RWPE2 (cell line): ENCODE measurements around the gene KLHL20.
"Not testable (repeated sequence)": the region's sequence is repeated elsewhere in the genome, so short reads cannot be mapped to it uniquely, and the experiment has no call there.

Experiments
- ATAC-seq: fragments of 200-7000 bp; cut with Tn5 transposase; 3 replicates; pipeline ENCODE4 v1.9.1; 2021; ENCODE audit warnings: low read depth
- DNase-seq: peaks from one replicate; pipeline ENCODE4 v3.0.0-alpha.2; 2020; ENCODE audit warnings: low spot score
- H3K27ac ChIP-seq: fragments of 450-650 bp; 2 replicates; pipeline ENCODE4 v1.5.1; 2017; ENCODE audit warnings: mild to moderate bottlenecking; ENCODE audit not compliant: poor library complexity, severe bottlenecking
- H3K27me3 ChIP-seq: fragments of 250-450 bp; sonication (Bioruptor Pico); 2 replicates; pipeline ENCODE4 v1.5.1; 2021; ENCODE audit warnings: mild to moderate bottlenecking, moderate library complexity; ENCODE audit not compliant: insufficient read depth, poor library complexity, severe bottlenecking
- H3K36me3 ChIP-seq: fragments of 250-450 bp; sonication (Bioruptor Pico); 2 replicates; pipeline ENCODE4 v1.5.1; 2020; ENCODE audit warnings: low read depth, mild to moderate bottlenecking, moderate library complexity
- H3K4me1 ChIP-seq: fragments of 250-450 bp; sonication (Bioruptor Pico); 2 replicates; pipeline ENCODE4 v1.5.1; 2021; ENCODE audit warnings: mild to moderate bottlenecking, moderate library complexity; ENCODE audit not compliant: insufficient read depth, poor library complexity, severe bottlenecking
- H3K4me3 ChIP-seq: fragments of 250-450 bp; sonication (Bioruptor Pico); 2 replicates; pipeline ENCODE4 v1.5.1; 2021; ENCODE audit warnings: mild to moderate bottlenecking, moderate library complexity; ENCODE audit not compliant: severe bottlenecking
- H3K9me3 ChIP-seq: fragments of 250-450 bp; sonication (Bioruptor Pico); 2 replicates; pipeline ENCODE4 v1.5.1; 2021; ENCODE audit warnings: mild to moderate bottlenecking, moderate library complexity; ENCODE audit not compliant: severe bottlenecking
- CTCF ChIP-seq: fragments of 450-650 bp; IDR thresholded peaks from one replicate; pipeline ENCODE4 v1.5.1; 2017; ENCODE audit warnings: mild to moderate bottlenecking, moderate library complexity; ENCODE audit not compliant: poor library complexity, severe bottlenecking

The KLHL20 gene

GRCh38 chr1:173802961-173803360 lies 88.2 kb downstream of the KLHL20 start:
- no peak overlapping the region for H3K4me3 ChIP-seq
- no peak for TF ChIP-seq CTCF
- H3K27me3 ChIP-seq, result no peaks in the 10 kb centered on the region
- H3K36me3 ChIP-seq, result peaks cover 75% of the 10 kb centered on the region
- no peak for DNase-seq
- no peak overlapping the region for H3K27ac ChIP-seq
- no peak for ATAC-seq
- no peaks in the 10 kb centered on the region for H3K4me1 ChIP-seq
- H3K9me3 ChIP-seq, result no peaks in the 10 kb centered on the region

- H3K4me3 ChIP-seq, H3K9me3 ChIP-seq: not testable (repeated sequence)
These were observed 98.9 kb downstream of the KLHL20 start for GRCh38 chr1:173813654-173814053.

GRCh38 chr1:173818459-173818858 lies 103.7 kb downstream of the KLHL20 start:
- H3K27me3 ChIP-seq, result no peaks in the 10 kb centered on the region
- H3K9me3 ChIP-seq, result no peaks in the 10 kb centered on the region
- no peak overlapping the region for H3K4me3 ChIP-seq
- TF ChIP-seq CTCF, result no peak
- H3K36me3 ChIP-seq, result peaks cover 49% of the 10 kb centered on the region
- peaks cover 9% of the 10 kb centered on the region for H3K4me1 ChIP-seq
- no peak overlapping the region for H3K27ac ChIP-seq
- DNase-seq, result no peak
- no peak for ATAC-seq

More at GRCh38 chr1:173813654-173814053, 98.9 kb downstream of the KLHL20 start:
- ATAC-seq, H3K4me1 ChIP-seq, H3K27ac ChIP-seq, DNase-seq, H3K27me3 ChIP-seq: not testable (repeated sequence)
- peaks cover 38% of the 10 kb centered on the region for H3K36me3 ChIP-seq

- Histone ChIP-seq H3K9me3 (no peaks in the 10 kb centered on the region), H3K27ac (no peak overlapping the region), H3K4me3 (no peak overlapping the region), H3K4me1 (peaks cover 9% of the 10 kb centered on the region), H3K36me3 (peaks cover 49% of the 10 kb centered on the region), H3K27me3 (no peaks in the 10 kb centered on the region)
- ATAC-seq (no peak), DNase-seq (no peak)
- no peak for TF ChIP-seq CTCF
These were observed 106.9 kb downstream of the KLHL20 start for GRCh38 chr1:173821680-173822079.

- DNase-seq, result no peak
- peak; percentile 30 for ATAC-seq
- Histone ChIP-seq H3K27ac (peak overlapping the region; percentile 87), H3K27me3 (no peaks in the 10 kb centered on the region), H3K9me3 (no peaks in the 10 kb centered on the region), H3K4me3 (peak overlapping the region; percentile 75), H3K36me3 (peaks cover 51% of the 10 kb centered on the region), H3K4me1 (peaks cover 16% of the 10 kb centered on the region)
- TF ChIP-seq CTCF, result no peak
These were observed 109.1 kb downstream of the KLHL20 start for GRCh38 chr1:173823781-173824314.
